ENCODE measurements around the gene POLK.
"Not testable (repeated sequence)": the region's sequence is repeated elsewhere in the genome, so short reads cannot be mapped to it uniquely, and the experiment has no call there.

Gene POLK

GRCh38 chr5:75511435-75512382 lies at the start of gene POLK, which contains the start of gene CERT1:
POLK (plus strand) TSS chr5:75511891.
CERT1 (minus strand) TSS chr5:75511629; CDS start chr5:75511207, 422 bp downstream.
- peak; percentile 85 for DNase-seq

- no peak for DNase-seq
Measured at GRCh38 chr5:75463726-75464125, 48.0 kb upstream of the POLK start.

- DNase-seq = no peak
Measured at GRCh38 chr5:75465480-75465879, 46.2 kb upstream of the POLK start.

GRCh38 chr5:75466006-75466716 lies 45.5 kb upstream of the POLK start:
- DNase-seq = no peak

GRCh38 chr5:75468593-75468992 lies 43.1 kb upstream of the POLK start:
- no peak for DNase-seq

GRCh38 chr5:75469017-75469416 lies 42.7 kb upstream of the POLK start:
- no peak for DNase-seq

GRCh38 chr5:75471193-75471592 lies 40.5 kb upstream of the POLK start:
- DNase-seq = no peak

- DNase-seq = no peak
Measured at GRCh38 chr5:75472973-75473372, 38.7 kb upstream of the POLK start.

GRCh38 chr5:75473463-75473862 lies 38.2 kb upstream of the POLK start:
- DNase-seq = no peak

GRCh38 chr5:75475364-75475763 lies 36.3 kb upstream of the POLK start:
- DNase-seq = no peak

- DNase-seq = no peak
Measured at GRCh38 chr5:75481024-75481423, 30.7 kb upstream of the POLK start.

GRCh38 chr5:75482482-75482881 lies 29.2 kb upstream of the POLK start:
- DNase-seq = no peak

GRCh38 chr5:75484605-75485004 lies 27.1 kb upstream of the POLK start:
- DNase-seq = no peak

GRCh38 chr5:75489847-75490246 lies 21.8 kb upstream of the POLK start:
- not testable (repeated sequence) for DNase-seq

GRCh38 chr5:75491621-75492020 lies 20.1 kb upstream of the POLK start:
- no peak for DNase-seq

- no peak for DNase-seq
Measured at GRCh38 chr5:75496026-75496425, 15.7 kb upstream of the POLK start.

GRCh38 chr5:75498208-75498777 lies 13.4 kb upstream of the POLK start:
- DNase-seq = no peak

- DNase-seq = not testable (repeated sequence)
Measured at GRCh38 chr5:75498875-75499274, 12.8 kb upstream of the POLK start.

- DNase-seq = not testable (repeated sequence)
Measured at GRCh38 chr5:75505112-75505511, 6.6 kb upstream of the POLK start.

GRCh38 chr5:75507841-75508240 lies 3.9 kb upstream of the POLK start:
- DNase-seq = no peak

- DNase-seq = no peak
Measured at GRCh38 chr5:75509546-75509945, 2.1 kb upstream of the POLK start.

GRCh38 chr5:75509956-75510355 lies 1.7 kb upstream of the POLK start:
- DNase-seq = no peak

GRCh38 chr5:75510417-75510835 lies 1.3 kb upstream of the POLK start:
- DNase-seq = peak; percentile 33
